Thymus (tissue), 11 donors: Measurements from ENCODE around the gene SAG. TPM values are rescaled to one million over a fixed set of nuclear protein-coding genes. Genes with fewer than 3 reads are reported as not detected.

ENCODE experiments used
- DNase-seq, 9 donors: peaks; one replicate each; pipeline ENCODE4 v3.0.0-alpha.2; 2013; ENCODE audit warnings: low spot score in 9 of 9, low read depth in 6 of 9, missing footprints in 1 of 9
- H3K27ac ChIP-seq, 2 donors: one replicate each; pipeline ENCODE4 v1.5.1; 2013; ENCODE audit warnings: control low read depth in 1 of 2, low read depth in 1 of 2, low read length in 1 of 2, mild to moderate bottlenecking in 1 of 2, moderate library complexity in 1 of 2
- H3K27me3 ChIP-seq, 2 donors: one replicate each; pipeline ENCODE4 v1.5.1; 2013; ENCODE audit warnings: low read length in 1 of 2; ENCODE audit not compliant: control insufficient read depth in 2 of 2, insufficient read depth in 1 of 2
- H3K36me3 ChIP-seq, 2 donors: one replicate each; pipeline ENCODE4 v1.5.1; 2013; ENCODE audit warnings: low read length in 1 of 2, mild to moderate bottlenecking in 1 of 2, moderate library complexity in 1 of 2; ENCODE audit not compliant: control insufficient read depth in 2 of 2, insufficient read depth in 2 of 2
- H3K4me1 ChIP-seq, 2 donors: one replicate each; pipeline ENCODE4 v1.5.1; 2013; ENCODE audit warnings: low read length in 2 of 2; ENCODE audit not compliant: control insufficient read depth in 2 of 2, insufficient read depth in 2 of 2
- H3K4me3 ChIP-seq, 2 donors: one replicate each; pipeline ENCODE4 v1.5.1; 2013; ENCODE audit warnings: low read length in 2 of 2, control low read depth in 1 of 2, mild to moderate bottlenecking in 1 of 2
- H3K9me3 ChIP-seq, 2 donors: one replicate each; pipeline ENCODE4 v1.5.1; 2013; ENCODE audit warnings: low read length in 1 of 2, mild to moderate bottlenecking in 1 of 2; ENCODE audit not compliant: control insufficient read depth in 2 of 2, insufficient read depth in 1 of 2
- WGBS: extraction: QIAGEN DNeasy Blood & Tissue Kit; methylation state at CpG from one replicate; pipeline ENCODE4 v1.1.7; 2013; 5-methylcytosine and 5-hydroxymethylcytosine counted together
- polyA plus RNA-seq: library from polyadenylated mRNA; stranded (reverse); fragments of 200-250 nt; gene quantifications from one replicate; pipeline ENCODE4 v1.2.3, GENCODE V29; 2013
- total RNA-seq: library from RNA; stranded (reverse); fragments of 120-200 nt; gene quantifications from one replicate; pipeline ENCODE4 v1.2.4, GENCODE V29; 2013
- donor health status: healthy.

Gene SAG
- total and polyA plus RNA-seq, 2 donors: 0.32 to 0.61 TPM

DNA sequence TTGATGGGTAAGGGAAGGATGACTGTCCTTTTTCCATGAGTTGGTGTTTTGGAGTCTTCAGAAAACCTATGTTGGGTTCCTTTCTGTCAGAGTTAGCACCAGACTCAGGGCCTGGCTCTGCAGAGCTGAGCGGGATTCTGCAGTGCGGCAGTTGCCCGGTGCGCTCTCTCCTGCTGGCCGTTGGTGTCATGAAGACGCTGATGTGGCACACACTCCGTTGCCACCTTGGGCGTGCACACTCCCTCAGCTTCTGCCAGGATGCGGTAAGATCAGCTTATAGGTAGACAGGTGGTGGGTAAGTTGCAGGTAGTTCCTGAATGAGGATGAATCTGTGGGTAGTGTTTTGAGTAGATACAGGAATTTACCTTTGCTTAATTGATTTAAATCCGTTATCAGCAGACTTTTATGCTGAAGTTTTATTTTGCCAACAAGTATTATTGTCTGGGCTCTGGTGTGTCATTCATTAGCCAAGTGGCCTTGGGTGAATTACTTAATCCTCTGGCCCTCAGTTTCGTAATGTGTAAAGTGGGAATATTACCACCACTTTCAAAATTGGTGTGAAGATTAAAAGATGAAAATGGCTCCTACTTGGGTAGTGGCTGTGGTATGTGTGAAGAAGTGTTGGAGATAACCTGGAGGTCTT, 73.5 kb downstream of the SAG start:
- Histone ChIP-seq H3K36me3 (no peaks in the 10 kb centered on the region), H3K4me1 (peaks cover 22 to 24% of the 10 kb centered on the region in 2 donors), H3K27ac (no peak overlapping the region), H3K4me3 (no peak overlapping the region), H3K27me3 (no peaks in the 10 kb centered on the region), H3K9me3 (peaks cover 0 to 4% of the 10 kb centered on the region in 2 donors)
- WGBS: 95% methylated on average over 11 of the region's 11 CpGs
- DNase-seq: no peak

DNA sequence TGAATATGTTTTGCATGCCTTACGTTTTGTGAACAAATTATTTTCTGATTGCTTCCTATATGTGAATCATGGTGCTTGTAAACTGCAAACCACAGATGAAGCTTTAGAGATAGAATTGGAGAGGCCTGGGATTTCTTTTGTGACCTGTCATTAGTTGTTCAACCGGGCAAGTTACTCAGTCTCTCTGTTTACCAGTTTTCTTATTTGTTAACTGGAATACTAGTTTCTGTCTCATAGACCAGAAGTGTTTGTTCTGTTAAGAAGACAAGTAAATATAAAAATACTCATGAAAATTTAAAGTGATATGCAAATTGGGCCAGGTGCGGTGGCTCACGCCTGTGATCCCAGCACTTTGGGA, 74.0 kb downstream of the SAG start:
- Histone ChIP-seq H3K9me3 (peaks cover 0 to 4% of the 10 kb centered on the region in 2 donors), H3K4me1 (peaks cover 25 to 29% of the 10 kb centered on the region in 2 donors), H3K4me3 (no peak overlapping the region), H3K27me3 (no peaks in the 10 kb centered on the region), H3K36me3 (no peaks in the 10 kb centered on the region), H3K27ac (no peak overlapping the region)
- 95% methylated on average over 4 of the region's 4 CpGs for WGBS
- no peak for DNase-seq

DNA sequence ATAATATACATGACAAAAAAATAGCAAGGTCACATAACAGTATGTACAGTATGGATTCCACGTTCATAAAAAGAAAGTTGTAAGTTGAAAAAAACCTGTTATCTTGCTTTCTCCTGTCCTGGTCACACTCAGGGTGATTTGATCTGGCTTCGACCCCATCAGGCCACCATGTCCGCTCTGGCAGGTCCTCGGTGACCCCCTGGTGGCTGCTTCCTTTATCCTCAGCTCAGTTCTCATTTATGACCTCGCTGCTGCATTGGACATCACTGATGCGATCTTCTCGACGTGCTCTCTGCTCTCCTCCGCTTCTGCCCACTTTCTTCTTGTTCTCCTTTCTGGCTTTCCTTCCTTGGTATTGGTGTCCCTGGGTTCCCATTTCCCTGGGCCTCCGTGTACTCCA, 76.4 kb downstream of the SAG start:
- Histone ChIP-seq H3K36me3 (no peaks in the 10 kb centered on the region), H3K27me3 (no peaks in the 10 kb centered on the region), H3K27ac (no peak overlapping the region), H3K9me3 (no peaks in the 10 kb centered on the region), H3K4me1 (peaks cover 25 to 44% of the 10 kb centered on the region in 2 donors), H3K4me3 (no peak overlapping the region)
- WGBS: 94% methylated on average over 10 of the region's 10 CpGs
- DNase-seq: no peak

DNA sequence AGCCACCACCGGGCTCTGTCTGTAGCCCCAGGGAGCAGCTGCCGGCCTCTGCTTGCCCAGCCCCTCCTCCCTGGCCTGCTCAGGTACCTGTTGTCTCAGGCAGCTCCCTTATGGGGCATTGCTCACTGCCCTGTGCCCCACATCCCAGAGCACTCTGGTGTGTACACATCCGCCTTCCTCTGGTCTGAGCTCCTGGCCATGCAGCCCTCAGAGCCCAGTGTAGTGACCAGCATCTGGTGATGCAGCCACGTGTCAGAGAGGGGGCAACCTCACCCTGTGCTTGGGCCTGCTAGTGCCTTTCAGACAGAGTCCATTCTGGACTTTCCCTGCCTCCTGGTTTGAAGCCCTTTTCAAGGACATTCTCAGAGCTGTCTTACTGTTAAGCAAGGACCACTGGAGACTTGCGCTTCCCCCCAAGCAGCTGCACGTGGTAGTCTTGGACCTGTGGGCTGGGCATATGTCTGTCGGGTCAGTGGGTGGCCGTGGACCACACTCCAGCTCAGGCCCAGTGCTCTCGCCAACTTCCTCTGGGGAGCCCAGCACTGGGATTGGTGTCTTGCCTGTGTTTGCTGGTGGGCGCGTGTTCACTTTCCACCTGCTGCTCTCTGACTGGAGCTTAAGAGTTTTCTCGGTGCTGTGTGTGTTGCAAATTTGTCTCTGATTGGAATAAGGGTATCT, 77.3 kb downstream of the SAG start:
- Histone ChIP-seq H3K4me3 (no peak overlapping the region), H3K27me3 (no peaks in the 10 kb centered on the region), H3K4me1 (peaks cover 25 to 44% of the 10 kb centered on the region in 2 donors), H3K36me3 (peaks cover 0 to 2% of the 10 kb centered on the region in 2 donors), H3K9me3 (no peaks in the 10 kb centered on the region), H3K27ac (peak overlapping the region; percentile 78 to 80)
- no peak for DNase-seq
- WGBS: 66% methylated on average over 12 of the region's 12 CpGs

DNA sequence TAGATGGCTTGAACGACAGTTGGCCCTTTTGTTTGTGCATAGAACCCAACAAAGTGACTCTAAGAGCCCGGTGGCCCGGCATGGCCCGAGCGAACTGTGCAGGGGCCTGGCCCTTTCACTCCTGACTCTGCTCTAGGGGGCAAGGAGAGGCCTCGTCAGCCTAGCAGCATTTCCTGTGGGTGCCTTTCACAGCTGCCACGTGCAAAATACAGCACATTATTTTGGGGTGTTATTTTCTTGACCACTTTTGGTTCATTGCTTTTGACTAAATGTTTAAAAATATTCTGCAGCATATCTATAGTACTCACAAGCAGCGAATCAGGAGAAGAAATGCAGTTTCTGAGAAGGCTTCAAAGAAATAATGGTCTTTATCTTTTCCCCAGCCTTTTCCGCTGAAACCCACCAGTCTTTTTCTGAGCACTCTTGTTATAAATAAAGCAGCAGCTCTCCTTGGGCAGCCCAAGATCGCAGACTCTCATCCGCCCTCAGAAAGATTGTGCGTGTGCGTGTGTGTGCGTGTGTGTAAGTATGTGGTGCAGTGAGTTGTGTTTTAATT, 78.0 kb downstream of the SAG start:
- H3K36me3 ChIP-seq: peaks cover 0 to 4% of the 10 kb centered on the region in 2 donors
- H3K4me1 ChIP-seq: peaks cover 25 to 44% of the 10 kb centered on the region in 2 donors
- H3K9me3 ChIP-seq: no peaks in the 10 kb centered on the region
- no peak overlapping the region for H3K4me3 ChIP-seq
- peak in 6 of 9 donors; percentile 42 to 87 (median 63) for DNase-seq
- WGBS: 8% methylated on average over 14 of the region's 14 CpGs
- peak overlapping the region; percentile 78 to 80 for H3K27ac ChIP-seq
- no peaks in the 10 kb centered on the region for H3K27me3 ChIP-seq

DNA sequence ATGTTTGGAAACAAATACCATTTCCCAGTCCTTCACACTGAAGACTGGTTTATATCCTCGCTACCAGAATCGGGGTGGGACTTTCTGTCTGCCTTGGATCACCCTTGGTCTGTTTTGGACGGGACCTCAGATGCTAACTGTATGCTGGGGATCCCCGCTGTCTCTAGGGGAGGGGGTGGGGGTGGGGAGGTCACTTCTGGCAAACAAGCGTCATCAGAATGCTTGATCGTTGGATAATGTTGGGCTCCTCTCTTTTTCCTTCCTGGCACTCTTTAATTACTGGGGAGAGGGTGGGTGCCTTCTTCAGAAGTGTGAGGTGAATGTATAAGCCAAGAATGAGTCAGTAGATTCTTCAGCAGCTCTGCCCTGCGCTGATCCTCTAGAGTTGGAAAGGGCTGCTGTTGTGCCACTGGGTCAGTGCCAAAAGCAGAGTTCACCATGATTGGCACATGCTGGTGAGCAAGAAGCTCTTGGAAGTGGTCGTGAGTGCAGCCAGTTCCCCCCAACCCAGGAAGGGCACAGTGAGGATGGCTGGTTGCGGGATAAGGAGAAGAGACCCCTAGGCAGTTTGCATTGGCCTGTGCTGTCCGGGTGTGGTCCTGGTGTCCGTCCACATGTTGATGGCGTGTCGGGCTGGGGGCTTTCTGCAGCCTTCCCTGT, 78.9 kb downstream of the SAG start:
- DNase-seq: no peak
- Histone ChIP-seq H3K4me1 (peaks cover 25 to 44% of the 10 kb centered on the region in 2 donors), H3K4me3 (no peak overlapping the region), H3K27me3 (no peaks in the 10 kb centered on the region), H3K9me3 (no peaks in the 10 kb centered on the region), H3K36me3 (peaks cover 2 to 4% of the 10 kb centered on the region in 2 donors), H3K27ac (peak overlapping the region in 1 of 2 donors; percentile 58)
- WGBS: 77% methylated on average over 13 of the region's 13 CpGs

DNA sequence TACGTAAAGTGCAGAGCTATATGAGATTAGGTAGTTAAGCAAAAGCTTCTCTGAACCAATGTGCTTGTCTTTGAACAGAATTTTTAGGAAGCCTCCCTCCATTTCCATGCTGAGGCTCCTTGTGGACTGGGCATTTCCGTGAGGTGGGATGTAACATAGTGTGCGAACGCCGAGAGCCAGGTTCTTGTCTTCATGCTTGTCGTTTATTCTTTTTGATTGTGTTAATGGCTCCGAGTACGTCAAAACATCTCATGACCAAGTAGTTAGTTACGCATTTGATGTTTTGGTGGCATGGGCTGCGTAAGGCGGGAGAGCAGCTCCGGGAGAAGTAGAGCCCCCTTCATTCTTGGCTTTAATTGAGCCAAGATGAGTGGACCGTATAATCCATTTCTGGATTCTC, 79.6 kb downstream of the SAG start:
- no peak overlapping the region for H3K27ac ChIP-seq
- WGBS: 96% methylated on average over 13 of the region's 13 CpGs
- no peak for DNase-seq
- no peaks in the 10 kb centered on the region for H3K27me3 ChIP-seq
- no peak overlapping the region for H3K4me3 ChIP-seq
- H3K9me3 ChIP-seq: no peaks in the 10 kb centered on the region
- peaks cover 2 to 4% of the 10 kb centered on the region in 2 donors for H3K36me3 ChIP-seq
- peaks cover 25 to 44% of the 10 kb centered on the region in 2 donors for H3K4me1 ChIP-seq

DNA sequence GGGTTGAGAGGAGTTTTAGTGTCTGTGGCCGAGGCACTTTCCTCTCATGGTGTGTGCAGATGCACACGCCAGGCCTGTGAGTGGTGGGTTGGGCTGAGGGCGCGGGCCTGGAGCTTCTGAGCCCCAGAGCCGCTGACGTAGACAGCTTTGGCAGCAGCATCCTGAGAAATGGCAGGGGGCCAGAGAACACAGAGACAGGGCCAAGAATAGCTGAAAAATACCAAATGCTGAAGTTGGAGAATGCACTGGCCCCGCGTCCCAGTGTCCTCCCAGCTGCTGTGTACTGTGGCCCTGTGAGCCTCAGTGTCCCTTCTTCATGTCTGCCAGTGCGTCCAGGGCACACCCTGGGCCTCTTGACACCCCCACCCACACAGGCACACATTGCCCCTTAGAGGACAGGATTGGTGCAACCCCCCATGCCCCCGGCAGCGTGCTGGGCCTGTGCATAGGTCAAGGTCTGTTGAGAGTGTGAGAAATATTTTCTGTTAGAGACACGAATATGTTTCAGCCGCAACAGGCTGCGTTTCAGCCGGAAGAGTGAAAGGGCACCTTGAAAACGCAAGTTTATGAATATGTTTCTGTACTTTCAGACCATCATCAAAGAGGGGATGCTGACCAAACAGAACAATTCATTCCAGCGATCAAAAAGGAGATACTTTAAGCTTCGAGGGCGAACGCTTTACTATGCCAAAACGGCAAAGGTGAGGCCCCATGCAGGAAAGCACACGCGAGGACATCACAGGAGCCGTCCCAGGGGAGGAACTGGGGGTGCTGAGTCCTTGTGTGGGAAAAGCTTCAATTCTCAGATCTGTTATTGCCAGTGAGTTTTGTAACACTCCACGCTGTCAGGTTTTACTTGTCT, 80.3 kb downstream of the SAG start:
- Histone ChIP-seq H3K27ac (peak overlapping the region in 1 of 2 donors; percentile 63), H3K36me3 (peaks cover 2 to 4% of the 10 kb centered on the region in 2 donors)

More for the DNA sequence above, 80.3 kb downstream of the SAG start:
- peaks cover 25 to 44% of the 10 kb centered on the region in 2 donors for H3K4me1 ChIP-seq
- H3K27me3 ChIP-seq: no peaks in the 10 kb centered on the region
- H3K9me3 ChIP-seq: no peaks in the 10 kb centered on the region
- 90% methylated on average over 25 of the region's 25 CpGs for WGBS
- DNase-seq: peak in 1 of 9 donors; percentile 45
- H3K4me3 ChIP-seq: no peak overlapping the region
